Muscle layer of colon (tissue), 2 donors: ENCODE results near the gene PRRX1.

Experiments
- H3K27ac ChIP-seq: one replicate; pipeline ENCODE4 v1.7.0; 2013; ENCODE audit warnings: low read depth, mild to moderate bottlenecking, low read length, moderate library complexity
- H3K27me3 ChIP-seq, 2 donors: one replicate each; pipeline ENCODE4 v1.7.0; 2013; ENCODE audit warnings: low read length in 2 of 2, mild to moderate bottlenecking in 2 of 2; ENCODE audit not compliant: insufficient read depth in 2 of 2, control insufficient read depth in 1 of 2
- H3K36me3 ChIP-seq: one replicate; pipeline ENCODE4 v1.7.0; 2013; ENCODE audit warnings: mild to moderate bottlenecking, low read length; ENCODE audit not compliant: insufficient read depth
- H3K4me1 ChIP-seq: one replicate; pipeline ENCODE4 v1.7.0; 2013; ENCODE audit warnings: mild to moderate bottlenecking, low read length; ENCODE audit not compliant: insufficient read depth
- H3K4me3 ChIP-seq, 2 donors: one replicate each; pipeline ENCODE4 v1.7.0; 2013; ENCODE audit warnings: low read length in 2 of 2, low read depth in 1 of 2, mild to moderate bottlenecking in 1 of 2, moderate library complexity in 1 of 2
- H3K9ac ChIP-seq: one replicate; pipeline ENCODE4 v1.7.0; 2013; ENCODE audit warnings: low read length
- H3K9me3 ChIP-seq: one replicate; pipeline ENCODE4 v1.7.0; 2013; ENCODE audit warnings: mild to moderate bottlenecking, low read length
- donor health status: abdominal sarcoma.
- donor health status: Adenocarcinoma of cecum.

PRRX1 gene

GRCh38 chr1:170664093-170664827 is at the start of gene PRRX1:
Gene PRRX1, plus strand, starts transcription at chr1:170664131. Its CDS starts 88 bp downstream, at chr1:170664219.
- peaks cover 57 to 95% of the 10 kb centered on the region in 2 donors for H3K27me3 ChIP-seq
- peaks cover 21% of the 10 kb centered on the region for H3K4me1 ChIP-seq
- no peak within 1 kb of the TSS for H3K27ac ChIP-seq

GRCh38 chr1:170617591-170618330 is 46.2 kb upstream of the PRRX1 start:
- no peaks in the 10 kb centered on the region for H3K27me3 ChIP-seq
- no peaks in the 10 kb centered on the region for H3K9me3 ChIP-seq
- H3K36me3 ChIP-seq = no peaks in the 10 kb centered on the region
- H3K4me1 ChIP-seq = no peaks in the 10 kb centered on the region
- no peak overlapping the region for H3K4me3 ChIP-seq
- H3K9ac ChIP-seq = no peak overlapping the region
- H3K27ac ChIP-seq = no peak overlapping the region

More at GRCh38 chr1:170664093-170664827, at the start of gene PRRX1:
- Histone ChIP-seq H3K9ac (no peak within 1 kb of the TSS), H3K4me3 (peak within 1 kb of the TSS; percentile 47 to 56), H3K36me3 (no peaks in the 10 kb centered on the region), H3K9me3 (no peaks in the 10 kb centered on the region)

- Histone ChIP-seq H3K4me1 (no peaks in the 10 kb centered on the region), H3K36me3 (no peaks in the 10 kb centered on the region), H3K9ac (no peak overlapping the region), H3K9me3 (no peaks in the 10 kb centered on the region), H3K4me3 (no peak overlapping the region), H3K27me3 (no peaks in the 10 kb centered on the region), H3K27ac (no peak overlapping the region)
Observed at GRCh38 chr1:170618421-170618820, 45.5 kb upstream of the PRRX1 start.

- Histone ChIP-seq H3K27ac (no peak overlapping the region), H3K9ac (no peak overlapping the region), H3K36me3 (no peaks in the 10 kb centered on the region), H3K9me3 (no peaks in the 10 kb centered on the region), H3K4me1 (no peaks in the 10 kb centered on the region), H3K4me3 (no peak overlapping the region), H3K27me3 (no peaks in the 10 kb centered on the region)
Observed at GRCh38 chr1:170619241-170620028, 44.5 kb upstream of the PRRX1 start.

GRCh38 chr1:170620164-170620563 is 43.8 kb upstream of the PRRX1 start:
- Histone ChIP-seq H3K9me3 (no peaks in the 10 kb centered on the region), H3K36me3 (no peaks in the 10 kb centered on the region), H3K4me3 (no peak overlapping the region), H3K27me3 (no peaks in the 10 kb centered on the region), H3K9ac (no peak overlapping the region), H3K27ac (no peak overlapping the region), H3K4me1 (no peaks in the 10 kb centered on the region)

- Histone ChIP-seq H3K9me3 (no peaks in the 10 kb centered on the region), H3K4me1 (no peaks in the 10 kb centered on the region), H3K36me3 (no peaks in the 10 kb centered on the region), H3K4me3 (no peak overlapping the region), H3K27me3 (no peaks in the 10 kb centered on the region), H3K27ac (no peak overlapping the region), H3K9ac (no peak overlapping the region)
Observed at GRCh38 chr1:170623171-170623570, 40.8 kb upstream of the PRRX1 start.

- Histone ChIP-seq H3K9me3 (no peaks in the 10 kb centered on the region), H3K4me3 (no peak overlapping the region)
Observed at GRCh38 chr1:170624146-170624545, 39.8 kb upstream of the PRRX1 start.

GRCh38 chr1:170630977-170631376 is 33.0 kb upstream of the PRRX1 start:
- no peak overlapping the region for H3K9ac ChIP-seq
- H3K27me3 ChIP-seq = no peaks in the 10 kb centered on the region
- no peak overlapping the region for H3K4me3 ChIP-seq

More at GRCh38 chr1:170624146-170624545, 39.8 kb upstream of the PRRX1 start:
- no peak overlapping the region for H3K27ac ChIP-seq
- H3K36me3 ChIP-seq = no peaks in the 10 kb centered on the region
- no peaks in the 10 kb centered on the region for H3K4me1 ChIP-seq
- H3K9ac ChIP-seq = no peak overlapping the region
- H3K27me3 ChIP-seq = no peaks in the 10 kb centered on the region

GRCh38 chr1:170634293-170634692 is 29.6 kb upstream of the PRRX1 start:
- H3K27me3 ChIP-seq = no peaks in the 10 kb centered on the region
- no peak overlapping the region for H3K9ac ChIP-seq
- no peaks in the 10 kb centered on the region for H3K4me1 ChIP-seq
- no peaks in the 10 kb centered on the region for H3K9me3 ChIP-seq
- no peaks in the 10 kb centered on the region for H3K36me3 ChIP-seq
- H3K27ac ChIP-seq = no peak overlapping the region
- H3K4me3 ChIP-seq = no peak overlapping the region

More at GRCh38 chr1:170630977-170631376, 33.0 kb upstream of the PRRX1 start:
- no peak overlapping the region for H3K27ac ChIP-seq
- H3K36me3 ChIP-seq = no peaks in the 10 kb centered on the region
- H3K4me1 ChIP-seq = no peaks in the 10 kb centered on the region
- no peaks in the 10 kb centered on the region for H3K9me3 ChIP-seq

GRCh38 chr1:170634824-170635410 is 29.0 kb upstream of the PRRX1 start:
- Histone ChIP-seq H3K36me3 (no peaks in the 10 kb centered on the region), H3K4me1 (no peaks in the 10 kb centered on the region), H3K9me3 (no peaks in the 10 kb centered on the region), H3K27ac (no peak overlapping the region), H3K9ac (no peak overlapping the region), H3K4me3 (no peak overlapping the region), H3K27me3 (no peaks in the 10 kb centered on the region)

GRCh38 chr1:170640581-170640980 is 23.4 kb upstream of the PRRX1 start:
- no peaks in the 10 kb centered on the region for H3K36me3 ChIP-seq
- no peaks in the 10 kb centered on the region for H3K27me3 ChIP-seq
- no peaks in the 10 kb centered on the region for H3K9me3 ChIP-seq
- H3K4me1 ChIP-seq = no peaks in the 10 kb centered on the region
- H3K9ac ChIP-seq = no peak overlapping the region
- no peak overlapping the region for H3K4me3 ChIP-seq
- no peak overlapping the region for H3K27ac ChIP-seq
